Hematopoietic multipotent progenitor cell (in vitro differentiated cells): Measurements from ENCODE around the gene PMM2. TPM values are rescaled to one million over a fixed set of nuclear protein-coding genes. Genes with fewer than 3 reads are reported as not detected.

ENCODE experiments used
- DNase-seq, 3 donors: peaks; one replicate each; pipeline ENCODE4 v3.0.0-alpha.2; 2011 to 2015; ENCODE audit warnings: low read depth in 2 of 3, low spot score in 2 of 3
- total RNA-seq: library from RNA; depleted of rRNA; stranded (reverse); fragments of >200 nt; gene quantifications from one replicate; pipeline ENCODE4 v1.2.3, GENCODE V29; 2012

The PMM2 gene
- total RNA-seq, 1 donor = 8.9 TPM

GRCh38 chr16:8882725-8883377, 85.2 kb downstream of the PMM2 start:
- DNase-seq = no peak

DNA sequence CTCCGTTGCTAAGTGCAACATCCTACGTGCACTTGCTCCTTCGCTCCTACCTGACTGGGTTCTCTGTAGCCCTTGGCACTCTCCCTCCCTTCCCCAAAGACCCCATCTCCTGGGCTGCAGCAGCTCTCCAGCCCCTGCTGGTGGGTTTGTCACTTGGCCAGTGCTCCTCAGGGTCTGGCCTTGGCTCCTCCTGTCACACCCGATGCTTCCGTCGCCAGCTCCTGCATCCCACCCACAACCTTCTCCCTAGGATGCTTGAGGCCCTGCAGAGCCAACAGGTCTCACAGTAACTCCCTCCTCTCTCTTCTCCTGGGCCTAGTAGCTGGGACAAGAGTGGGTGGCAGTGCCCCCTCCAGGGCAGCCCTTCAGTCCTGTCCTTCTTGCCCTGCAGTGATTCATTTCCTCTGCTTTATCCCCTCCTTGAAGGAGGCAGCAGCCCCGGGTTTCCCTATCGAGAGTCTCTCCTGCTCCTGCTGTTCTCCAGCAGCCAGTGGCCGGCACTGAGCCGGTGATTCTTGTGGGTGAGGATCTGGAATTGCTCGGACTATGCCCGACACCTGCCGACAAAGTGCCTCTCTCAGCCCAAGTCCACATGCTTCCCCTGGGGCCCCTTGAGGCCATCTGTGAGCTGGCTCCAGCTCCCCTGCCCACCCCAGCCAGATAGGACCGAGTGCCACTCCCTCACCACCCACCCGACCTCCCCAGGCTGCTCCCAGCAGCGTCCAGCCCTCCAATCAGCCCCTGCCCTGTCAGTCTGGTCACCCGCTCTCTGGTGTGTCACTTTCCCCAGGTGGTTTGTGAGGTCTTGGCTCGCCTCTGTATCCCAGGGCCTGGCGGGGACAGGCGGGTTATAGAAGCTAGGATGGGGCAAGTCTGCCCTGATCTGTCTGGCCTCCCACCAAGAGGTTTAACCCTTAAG, 88.3 kb downstream of the PMM2 start:
- DNase-seq = no peak

DNA sequence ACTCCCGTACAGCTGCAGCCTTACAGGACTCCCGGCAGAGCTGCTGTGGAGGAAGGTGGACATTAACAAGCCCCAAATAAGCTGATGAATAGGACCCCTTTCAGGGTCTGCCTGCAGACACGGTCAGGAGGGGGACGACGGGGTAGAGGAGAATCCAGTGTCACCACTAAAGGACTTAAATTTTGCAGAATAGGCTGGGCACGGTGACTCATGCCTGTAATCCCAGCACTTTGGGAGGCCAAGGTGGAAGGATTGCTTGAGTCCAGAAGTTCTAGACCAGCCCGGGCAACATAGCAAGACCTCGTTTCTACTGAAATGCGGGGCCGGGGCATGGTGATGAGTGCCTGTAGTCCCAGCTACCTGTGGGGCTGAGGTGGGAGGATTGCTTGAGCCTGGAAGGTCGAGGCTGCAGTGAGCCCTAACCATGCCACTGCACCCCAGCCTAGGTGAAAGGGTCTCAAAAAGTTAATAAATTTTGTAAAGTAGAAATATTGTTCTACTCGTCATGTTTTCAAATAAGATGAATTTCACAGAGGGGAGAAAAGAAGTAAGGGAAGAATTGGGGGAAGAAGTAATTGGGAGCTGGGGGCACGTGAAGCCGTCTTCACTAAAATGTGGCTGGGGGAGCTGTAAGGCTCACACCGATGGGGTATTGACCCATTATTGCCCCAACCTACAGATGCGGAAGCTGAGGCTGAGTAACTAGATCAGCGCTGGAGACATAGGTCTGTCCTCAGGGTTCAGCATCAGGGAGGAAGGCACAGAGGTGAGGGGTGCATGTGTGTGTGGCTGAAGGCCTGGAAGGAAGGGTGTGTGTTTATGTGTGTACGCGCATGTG, 89.2 kb downstream of the PMM2 start:
- no peak for DNase-seq

DNA sequence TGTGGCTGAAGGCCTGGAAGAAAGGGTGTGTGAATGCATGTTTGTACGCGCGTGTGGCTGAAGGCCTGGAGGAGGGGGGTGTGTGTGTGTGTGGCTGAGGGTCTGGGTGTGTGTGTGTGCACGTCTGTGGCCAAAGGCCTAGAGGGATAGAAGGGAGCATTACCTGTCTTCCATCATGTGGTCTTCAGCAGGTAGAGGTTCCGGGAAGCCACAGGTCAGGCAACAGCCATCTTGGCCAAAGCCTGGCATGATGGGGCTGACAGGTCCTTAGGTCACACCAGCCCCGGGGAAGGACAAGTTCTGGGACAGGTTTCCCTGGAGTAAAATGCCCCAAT, 89.8 kb downstream of the PMM2 start:
- DNase-seq = no peak

GRCh38 chr16:8887952-8888560, 90.4 kb downstream of the PMM2 start:
- no peak for DNase-seq

DNA sequence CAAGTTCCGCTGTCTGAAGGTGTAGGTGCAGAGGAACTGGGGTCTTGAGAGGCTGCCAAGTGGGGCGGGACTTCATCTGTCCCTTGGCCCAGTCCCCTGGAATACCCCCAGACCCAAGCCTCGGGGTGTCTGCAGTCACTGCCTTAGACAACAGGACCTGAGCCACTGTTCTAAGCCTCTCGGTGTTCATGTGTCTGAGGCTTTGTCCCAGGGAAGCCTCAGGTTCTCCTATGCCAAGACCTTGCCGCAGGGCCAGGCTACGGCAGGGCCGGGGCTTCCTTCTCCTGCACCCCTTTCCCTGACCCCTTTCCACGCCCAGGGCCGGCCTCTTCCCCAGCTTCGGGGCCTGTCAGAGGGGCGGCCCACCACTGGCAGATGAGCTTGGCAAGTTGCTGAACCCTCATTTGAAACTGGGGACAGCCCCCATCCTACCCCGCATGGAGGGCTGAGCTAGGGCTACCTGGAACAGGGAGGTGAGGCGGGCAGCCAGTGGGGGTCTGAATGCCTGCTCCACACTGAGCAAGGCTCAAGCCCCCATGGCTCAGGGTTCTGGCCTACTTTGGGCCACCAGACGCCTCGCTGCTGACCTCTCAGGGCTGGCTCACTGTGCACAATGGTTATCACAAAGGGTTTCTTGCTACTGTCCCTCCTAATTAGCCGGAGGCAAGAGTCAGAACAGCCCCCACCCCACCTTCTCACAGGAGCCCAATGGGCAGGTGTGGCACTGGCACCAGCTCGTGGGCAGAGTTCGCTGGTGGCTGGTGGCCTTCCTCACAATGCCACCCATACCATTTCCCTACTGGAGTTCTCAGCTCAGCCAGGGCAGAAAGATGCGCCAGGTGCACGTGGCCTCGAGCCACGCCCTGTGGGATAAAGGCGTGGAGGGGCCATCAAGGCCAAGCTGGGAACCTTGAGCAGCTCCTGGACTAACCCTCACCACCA, 91.6 kb downstream of the PMM2 start:
- no peak for DNase-seq

DNA sequence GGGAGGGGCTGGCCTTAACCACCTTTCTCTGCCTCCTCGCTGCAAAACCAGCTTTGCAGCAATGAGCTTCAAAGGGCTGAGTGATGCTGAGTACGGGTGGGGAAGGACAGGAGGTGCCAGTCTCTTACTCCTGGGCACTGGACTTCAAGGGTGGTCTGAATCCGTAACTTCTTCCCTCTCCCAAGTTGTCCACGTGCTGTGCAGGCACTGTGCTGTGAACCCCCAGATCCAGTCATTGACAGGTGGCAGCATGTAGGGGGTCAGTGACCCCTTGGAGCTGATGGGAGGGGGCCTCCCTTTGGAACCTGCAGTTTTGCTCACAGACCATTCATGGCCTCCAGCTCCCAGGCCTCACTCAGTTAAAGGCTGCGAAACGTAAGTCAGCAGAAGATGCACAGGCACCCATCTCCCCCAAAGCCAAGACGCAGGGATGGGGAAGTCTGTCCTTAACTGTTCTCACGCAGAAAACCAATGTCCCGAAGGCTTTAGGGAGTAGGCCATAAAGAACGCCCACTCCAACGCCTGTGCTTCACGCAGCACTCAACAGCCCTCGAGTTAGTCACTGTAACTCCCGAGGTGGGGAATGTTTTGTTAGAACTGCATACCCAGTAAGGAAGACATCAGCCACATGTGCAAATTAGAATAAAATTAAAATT, 92.4 kb downstream of the PMM2 start:
- DNase-seq = no peak

GRCh38 chr16:8890549-8890921, 92.9 kb downstream of the PMM2 start:
- no peak for DNase-seq

DNA sequence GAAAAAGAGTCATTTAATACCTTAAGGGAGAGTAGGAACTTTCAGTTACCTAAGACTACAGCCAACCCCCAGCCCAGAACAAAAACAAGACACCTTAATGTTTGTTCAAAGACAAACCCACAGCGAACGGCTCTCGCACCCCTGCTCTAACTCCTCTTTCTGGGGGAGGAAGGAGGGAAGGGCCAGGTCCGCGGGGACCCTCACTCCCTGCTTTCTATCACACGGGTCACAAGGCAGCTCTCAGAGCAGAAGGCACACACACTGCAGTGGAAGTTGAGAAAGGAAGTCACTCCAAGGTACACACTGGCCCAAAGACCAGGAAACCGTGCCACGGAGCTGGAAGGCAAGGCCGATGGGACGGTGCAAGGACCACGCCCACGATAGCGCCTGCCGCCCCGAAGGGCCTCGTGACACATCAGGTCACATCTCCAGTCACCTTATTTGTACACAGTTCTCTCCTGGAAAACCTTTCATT, 94.5 kb downstream of the PMM2 start:
- no peak for DNase-seq

DNA sequence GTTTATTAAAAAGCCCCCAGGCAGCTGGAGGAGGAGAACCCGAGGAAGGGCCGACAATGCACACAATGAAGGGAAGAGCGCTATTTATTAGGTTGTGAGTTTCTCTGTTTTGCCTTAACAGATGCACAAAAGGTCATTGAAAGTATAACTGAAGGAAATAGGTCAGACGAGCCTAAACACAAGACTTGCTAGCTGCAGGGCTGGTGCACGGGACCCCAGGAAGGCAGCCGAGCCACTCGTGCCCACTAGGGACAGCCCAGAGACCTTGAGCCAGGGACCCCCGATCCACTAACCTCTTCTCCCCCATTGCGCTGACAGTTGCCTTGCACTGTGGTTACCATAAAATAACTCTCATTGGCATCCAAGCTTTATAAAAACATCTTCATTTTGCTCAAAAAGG, 95.8 kb downstream of the PMM2 start:
- no peak for DNase-seq

DNA sequence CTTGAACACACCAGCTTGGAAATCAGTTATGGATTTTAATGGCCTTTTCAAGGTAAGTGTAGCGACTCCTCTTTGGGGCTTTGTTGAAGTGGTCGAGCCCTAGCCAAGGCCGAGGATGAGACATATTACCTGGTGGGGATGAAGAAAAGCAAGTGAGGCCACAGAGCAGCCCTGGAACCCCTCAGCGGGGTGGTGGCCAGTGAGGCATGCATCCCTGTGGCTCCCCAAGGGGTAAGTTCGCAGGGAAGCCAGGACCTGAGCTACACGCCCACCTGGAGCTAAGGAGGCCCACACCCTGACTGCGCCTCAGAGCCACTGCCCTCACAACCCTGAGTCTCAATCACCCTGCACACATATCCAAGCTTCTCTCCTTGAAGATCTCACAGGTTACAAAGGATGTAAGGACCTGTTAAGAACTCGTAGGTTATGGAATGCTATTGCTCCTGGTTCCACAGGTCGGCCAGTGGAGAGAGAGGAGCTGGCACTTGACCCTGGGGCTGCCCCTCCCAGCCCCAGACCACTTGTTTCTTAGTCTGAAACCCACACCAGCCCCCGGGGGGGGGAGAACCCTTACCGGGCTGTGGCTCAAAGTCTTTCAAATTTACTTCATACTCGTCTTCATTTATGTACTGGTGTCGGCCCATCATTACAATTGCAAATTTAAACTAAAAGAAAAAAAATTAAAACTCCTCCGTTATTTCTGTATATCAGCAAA, 96.5 kb downstream of the PMM2 start:
- DNase-seq = no peak

DNA sequence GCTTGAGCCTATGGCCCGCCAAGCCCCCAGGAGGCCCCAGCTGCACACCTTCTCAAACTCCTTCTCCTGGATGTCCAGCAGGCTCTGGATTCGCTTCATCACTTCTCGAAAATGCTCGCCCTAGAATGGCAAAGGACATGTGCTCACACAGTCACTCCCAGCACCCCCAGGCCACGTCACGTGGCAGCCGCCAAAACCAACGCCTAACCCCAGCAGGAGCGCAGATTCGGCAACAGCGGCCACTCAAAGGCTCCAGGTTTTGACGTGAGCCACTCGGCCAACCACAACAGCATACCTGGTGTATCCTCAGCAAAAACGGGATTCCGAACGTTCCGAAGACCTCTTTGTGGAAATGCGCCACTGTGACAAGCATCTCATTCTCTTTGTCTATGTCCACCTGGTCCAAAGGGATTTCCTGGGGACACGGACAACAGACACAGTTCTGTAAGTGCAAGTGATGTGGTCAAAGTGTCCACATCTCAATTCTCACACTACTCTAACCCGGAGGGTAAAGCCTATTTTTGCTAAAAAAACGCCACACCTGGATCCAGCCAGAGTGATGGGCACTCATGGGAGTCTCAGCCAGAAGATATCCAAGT, 97.2 kb downstream of the PMM2 start:
- no peak for DNase-seq

GRCh38 chr16:8898660-8899318, 101.2 kb downstream of the PMM2 start:
- DNase-seq = no peak

Other genes with a start within 250 kb of the PMM2 start
- not detected for gene TMEM114, start 207.3 kb upstream of the PMM2 start, total RNA-seq
- 35.8 TPM for gene METTL22, start 176.1 kb upstream of the PMM2 start, total RNA-seq
- gene ABAT, start 123.2 kb upstream of the PMM2 start, total RNA-seq = 7.5 TPM
- gene TMEM186, start 200 bp upstream of the PMM2 start, total RNA-seq = 6.5 TPM
- 63.6 TPM for gene CARHSP1, start 71.2 kb downstream of the PMM2 start, total RNA-seq
- not detected for gene LITAFD, start 84.5 kb downstream of the PMM2 start, total RNA-seq
- 44.4 TPM for gene USP7, start 166.1 kb downstream of the PMM2 start, total RNA-seq